HEK293 (cell line): ENCODE measurements around the gene IFT43.

Experiments
- CTCF ChIA-PET: fragments of 350-600 bp; formaldehyde crosslinking; extraction: SDS; loops from one replicate; lab custom pipeline; 2021; ENCODE audit warnings: antibody characterized with exemption; lab: Yijun Ruan, JAX
- POLR2A ChIA-PET: fragments of 300-600 bp; formaldehyde crosslinking; extraction: SDS; loops from one replicate; lab custom pipeline; 2020; ENCODE audit warnings: antibody characterized with exemption, inconsistent platforms; lab: Yijun Ruan, JAX
- H3K27ac ChIP-seq: fragments of 200-500 bp; sonication (Bioruptor generic); 2 replicates; pipeline ENCODE4 v1.5.1; 2014; ENCODE audit warnings: low read depth, low read length, control low read depth, inconsistent platforms; ENCODE audit errors: extremely low read depth
- H3K36me3 ChIP-seq, 2 experiments: fragments of 200-500 bp in 1 of 2; sonication (Bioruptor generic) in 1 of 2; 1 replicate in 1 of 2; 2 replicates in 1 of 2; pipeline ENCODE4 v1.5.1; 2014 to 2017; ENCODE audit warnings: inconsistent platforms in 2 of 2, low read length in 2 of 2; ENCODE audit not compliant: control insufficient read depth in 2 of 2, insufficient read depth in 1 of 2
- H3K4me1 ChIP-seq: fragments of 200-500 bp; sonication (Bioruptor generic); 2 replicates; pipeline ENCODE4 v1.5.1; 2014; ENCODE audit warnings: mild to moderate bottlenecking, low read length, inconsistent platforms; ENCODE audit not compliant: control insufficient read depth, insufficient read depth
- H3K4me3 ChIP-seq: 2 replicates; pipeline ENCODE4 v1.5.1; 2011; ENCODE audit warnings: low read depth, mild to moderate bottlenecking, control low read depth, low read length, moderate library complexity
- H3K9me3 ChIP-seq: fragments of 200-500 bp; sonication (Bioruptor generic); 2 replicates; pipeline ENCODE4 v1.5.1; 2014; ENCODE audit warnings: low read depth, low read length, inconsistent platforms; ENCODE audit not compliant: control insufficient read depth, insufficient read depth
- HIC1 ChIP-seq: fragments of 450-650 bp; formaldehyde crosslinking; IDR thresholded peaks from 2 replicates; pipeline ENCODE4 v1.5.1; 2016; ENCODE audit warnings: missing biosample characterization, missing genetic modification characterization
- SALL2 ChIP-seq: fragments of 450-650 bp; formaldehyde crosslinking; IDR thresholded peaks from 2 replicates; pipeline ENCODE4 v1.5.0; 2017; ENCODE audit warnings: missing biosample characterization, mild to moderate bottlenecking, missing genetic modification characterization, borderline replicate concordance
- ZFP37 ChIP-seq: fragments of 450-650 bp; formaldehyde crosslinking; IDR thresholded peaks from 2 replicates; pipeline ENCODE4 v1.5.1; 2016; ENCODE audit warnings: missing biosample characterization, missing genetic modification characterization
- ZNF121 ChIP-seq: fragments of 450-650 bp; formaldehyde crosslinking; IDR thresholded peaks from 2 replicates; pipeline ENCODE4 v1.5.1; 2016; ENCODE audit warnings: missing biosample characterization, missing genetic modification characterization
- ZNF202 ChIP-seq: fragments of 450-650 bp; formaldehyde crosslinking; IDR thresholded peaks from 2 replicates; pipeline ENCODE4 v1.5.1; 2016; ENCODE audit warnings: missing biosample characterization, missing genetic modification characterization, borderline replicate concordance
- ZNF366 ChIP-seq: fragments of 450-650 bp; formaldehyde crosslinking; conservative IDR thresholded peaks from 2 replicates; pipeline ENCODE4 v1.5.1; 2016; ENCODE audit warnings: missing biosample characterization, missing genetic modification characterization
- ZNF510 ChIP-seq: fragments of 450-650 bp; formaldehyde crosslinking; IDR thresholded peaks from 2 replicates; pipeline ENCODE4 v1.5.1; 2018; ENCODE audit warnings: mild to moderate bottlenecking, missing genetic modification characterization, missing biosample characterization; ENCODE audit not compliant: insufficient replicate concordance
- ZNF518A ChIP-seq: fragments of 450-650 bp; formaldehyde crosslinking; conservative IDR thresholded peaks from 2 replicates; pipeline ENCODE4 v1.5.1; 2016; ENCODE audit warnings: low read depth, missing biosample characterization, missing genetic modification characterization
- ZNF654 ChIP-seq: fragments of 450-650 bp; formaldehyde crosslinking; IDR thresholded peaks from 2 replicates; pipeline ENCODE4 v1.5.1; 2016; ENCODE audit warnings: low read depth, missing biosample characterization, missing genetic modification characterization
- ZNF837 ChIP-seq: fragments of 450-650 bp; formaldehyde crosslinking; IDR thresholded peaks from 2 replicates; pipeline ENCODE4 v1.5.1; 2016; ENCODE audit warnings: missing biosample characterization, missing genetic modification characterization
- ZSCAN23 ChIP-seq: fragments of 450-650 bp; formaldehyde crosslinking; IDR thresholded peaks from 2 replicates; pipeline ENCODE4 v1.5.1; 2016; ENCODE audit warnings: missing biosample characterization, missing genetic modification characterization
- TF ChIP-seq, protein P1 (sequence below): fragments of 450-650 bp; formaldehyde crosslinking; IDR thresholded peaks from 2 replicates; pipeline ENCODE4 v1.5.1; 2016; ENCODE audit warnings: missing biosample characterization, missing genetic modification characterization
- TF ChIP-seq, protein P2 (sequence below): fragments of 450-650 bp; formaldehyde crosslinking; IDR thresholded peaks from 2 replicates; pipeline ENCODE4 v1.5.1; 2016; ENCODE audit warnings: missing biosample characterization, missing genetic modification characterization, borderline replicate concordance

Gene IFT43

DNA sequence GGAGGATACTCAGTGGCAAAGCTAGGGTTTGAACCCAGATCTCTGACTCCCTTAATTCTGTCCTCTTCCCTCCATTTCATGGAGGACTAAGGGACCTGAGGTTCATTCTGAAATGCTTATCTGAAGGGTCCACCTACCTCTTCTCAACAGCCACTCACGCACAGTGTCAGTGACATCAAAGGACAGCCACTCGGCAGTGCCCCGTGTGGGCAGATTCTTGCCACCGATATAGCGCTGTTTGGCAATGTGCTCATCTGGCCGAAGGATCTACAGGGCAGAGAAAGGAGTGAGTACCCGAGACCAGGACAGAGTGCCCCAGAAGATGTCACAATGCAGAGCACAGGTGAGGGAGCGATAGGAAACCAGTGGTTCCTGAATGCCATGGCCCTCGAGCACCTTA is 14.6 kb upstream of the IFT43 start:
- no peaks in the 10 kb centered on the region; a peak in 1 of 3 replicates for H3K36me3 ChIP-seq
- H3K4me1 ChIP-seq = no peaks in the 10 kb centered on the region
- H3K27ac ChIP-seq = no peak overlapping the region
- ChIA-PET CTCF (interaction anchor here (0.8 to 3.5 kb wide), 2 partner anchors 29 to 64 kb away, joined by 5 to 9 read pairs; no protein-coding TSS in a partner anchor), POLR2A (no interaction called here)
- no peak for TF ChIP-seq ZNF202 (tag by site-specific recombination)
- H3K4me3 ChIP-seq = no peak overlapping the region
- H3K9me3 ChIP-seq = no peaks in the 10 kb centered on the region

- POLR2A ChIA-PET = interaction anchor here (0.5 kb wide), 1 partner anchor 102 kb away, joined by 5 read pairs; no protein-coding TSS in a partner anchor
- no peaks in the 10 kb centered on the region for H3K9me3 ChIP-seq
- H3K27ac ChIP-seq = no peak overlapping the region
- H3K36me3 ChIP-seq = no peaks in the 10 kb centered on the region; a peak in 1 of 3 replicates
- no peak overlapping the region for H3K4me3 ChIP-seq
- CTCF ChIA-PET = interaction anchor here (0.6 to 3.5 kb wide), 3 partner anchors 30 to 213 kb away, joined by 3 to 9 read pairs (median 5); no protein-coding TSS in a partner anchor
- TF ChIP-seq ZNF837 (tag by site-specific recombination) (no peak), ZSCAN23 (tag by site-specific recombination) (no peak), ZNF654 (no peak), ZFP37 (tag by site-specific recombination) (no peak)
- TF ChIP-seq, protein P1, sequence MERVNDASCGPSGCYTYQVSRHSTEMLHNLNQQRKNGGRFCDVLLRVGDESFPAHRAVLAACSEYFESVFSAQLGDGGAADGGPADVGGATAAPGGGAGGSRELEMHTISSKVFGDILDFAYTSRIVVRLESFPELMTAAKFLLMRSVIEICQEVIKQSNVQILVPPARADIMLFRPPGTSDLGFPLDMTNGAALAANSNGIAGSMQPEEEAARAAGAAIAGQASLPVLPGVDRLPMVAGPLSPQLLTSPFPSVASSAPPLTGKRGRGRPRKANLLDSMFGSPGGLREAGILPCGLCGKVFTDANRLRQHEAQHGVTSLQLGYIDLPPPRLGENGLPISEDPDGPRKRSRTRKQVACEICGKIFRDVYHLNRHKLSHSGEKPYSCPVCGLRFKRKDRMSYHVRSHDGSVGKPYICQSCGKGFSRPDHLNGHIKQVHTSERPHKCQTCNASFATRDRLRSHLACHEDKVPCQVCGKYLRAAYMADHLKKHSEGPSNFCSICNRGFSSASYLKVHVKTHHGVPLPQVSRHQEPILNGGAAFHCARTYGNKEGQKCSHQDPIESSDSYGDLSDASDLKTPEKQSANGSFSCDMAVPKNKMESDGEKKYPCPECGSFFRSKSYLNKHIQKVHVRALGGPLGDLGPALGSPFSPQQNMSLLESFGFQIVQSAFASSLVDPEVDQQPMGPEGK (tag by site-specific recombination) = no peak
- H3K4me1 ChIP-seq = no peaks in the 10 kb centered on the region
Observed at GRCh38 chr14:75971509-75971908, 14.1 kb upstream of the IFT43 start.

GRCh38 chr14:75972801-75973421 is 12.7 kb upstream of the IFT43 start:
- no peaks in the 10 kb centered on the region for H3K4me1 ChIP-seq
- TF ChIP-seq ZNF366 (tag by site-specific recombination) = no peak
- TF ChIP-seq HIC1 (tag by site-specific recombination) = no peak
- no peak for TF ChIP-seq SALL2 (tag by site-specific recombination)
- TF ChIP-seq ZNF510 (tag by site-specific recombination) = no peak
- TF ChIP-seq, protein P2, sequence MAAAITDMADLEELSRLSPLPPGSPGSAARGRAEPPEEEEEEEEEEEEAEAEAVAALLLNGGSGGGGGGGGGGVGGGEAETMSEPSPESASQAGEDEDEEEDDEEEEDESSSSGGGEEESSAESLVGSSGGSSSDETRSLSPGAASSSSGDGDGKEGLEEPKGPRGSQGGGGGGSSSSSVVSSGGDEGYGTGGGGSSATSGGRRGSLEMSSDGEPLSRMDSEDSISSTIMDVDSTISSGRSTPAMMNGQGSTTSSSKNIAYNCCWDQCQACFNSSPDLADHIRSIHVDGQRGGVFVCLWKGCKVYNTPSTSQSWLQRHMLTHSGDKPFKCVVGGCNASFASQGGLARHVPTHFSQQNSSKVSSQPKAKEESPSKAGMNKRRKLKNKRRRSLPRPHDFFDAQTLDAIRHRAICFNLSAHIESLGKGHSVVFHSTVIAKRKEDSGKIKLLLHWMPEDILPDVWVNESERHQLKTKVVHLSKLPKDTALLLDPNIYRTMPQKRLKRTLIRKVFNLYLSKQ = no peak
- TF ChIP-seq ZNF121 (tag by site-specific recombination) = no peak
- no peak for TF ChIP-seq ZNF518A (tag by site-specific recombination)
- ChIA-PET POLR2A (no interaction called here), CTCF (interaction anchor here (0.6 to 3.5 kb wide), 4 partner anchors 9 to 1647 kb away, joined by 3 to 13 read pairs (median 6); partner anchors contain the start of gene TGFB3)
- no peak overlapping the region for H3K27ac ChIP-seq
- no peaks in the 10 kb centered on the region; a peak in 1 of 3 replicates for H3K36me3 ChIP-seq
- no peak overlapping the region for H3K4me3 ChIP-seq
- H3K9me3 ChIP-seq = no peaks in the 10 kb centered on the region
